ENCODE results near the gene HAPLN1.
A peak's percentile ranks its signal among the peaks of the same experiment; 100 is the strongest.
"Not testable (repeated sequence)": the region's sequence is repeated elsewhere in the genome, so short reads cannot be mapped to it uniquely, and the experiment has no call there.

HAPLN1 gene

DNA sequence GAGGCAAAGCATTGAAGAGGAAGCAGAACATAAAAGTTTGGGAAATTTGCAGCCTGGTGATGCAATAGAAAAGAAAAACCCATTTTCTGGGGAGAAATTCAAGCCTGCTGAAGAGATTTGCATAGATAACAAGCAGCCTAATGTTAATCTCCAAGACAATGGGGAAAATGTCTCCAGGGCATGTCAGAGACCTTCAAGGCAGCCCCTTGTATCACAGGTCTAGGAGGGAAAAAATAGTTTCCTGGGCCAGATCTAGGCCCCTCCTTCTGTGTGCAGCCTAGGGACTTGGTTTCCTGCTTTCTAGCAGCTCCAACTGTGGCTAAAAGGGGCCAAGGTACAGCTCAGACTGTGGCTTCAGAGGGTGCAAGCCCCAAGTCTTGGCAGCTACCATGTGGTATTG is 14.4 kb upstream of the HAPLN1 start:
- not testable (repeated sequence) for H3K4me1 ChIP-seq (ENCODE audit: control insufficient read depth, insufficient read depth, low read length); H3K36me3 ChIP-seq (ENCODE audit: control insufficient read depth, insufficient read depth, low read length); H3K4me3 ChIP-seq (ENCODE audit: low read length); H3K27me3 ChIP-seq (ENCODE audit: control insufficient read depth, insufficient read depth, low read length); H3K9ac ChIP-seq (ENCODE audit: low read length); H3K27ac ChIP-seq (ENCODE audit: low read depth, low read length)

DNA sequence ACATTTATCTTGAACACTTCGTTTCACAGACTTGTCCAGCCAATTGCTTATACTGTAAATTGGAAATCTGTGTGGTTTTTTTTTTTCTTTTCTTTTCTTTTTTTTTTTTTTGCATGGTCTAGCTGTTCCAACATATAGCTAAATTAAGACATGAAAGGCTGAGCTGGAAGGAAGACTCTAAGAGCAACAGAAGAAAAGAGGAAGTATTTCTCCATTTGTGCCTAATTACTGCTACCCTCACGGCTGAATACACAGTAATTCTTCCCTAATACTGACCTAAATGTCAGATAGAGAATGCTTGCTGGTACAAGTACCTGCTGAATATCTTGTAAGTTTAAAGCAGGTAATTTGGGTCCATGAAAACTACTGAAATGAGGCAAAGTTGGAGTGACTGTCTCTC is 11.0 kb upstream of the HAPLN1 start:
- Histone ChIP-seq H3K27ac (ENCODE audit: low read depth, low read length) (no peak overlapping the region), H3K4me1 (ENCODE audit: control insufficient read depth, insufficient read depth, low read length) (no peaks in the 10 kb centered on the region), H3K4me3 (ENCODE audit: low read length) (no peak overlapping the region), H3K27me3 (ENCODE audit: control insufficient read depth, insufficient read depth, low read length) (no peaks in the 10 kb centered on the region), H3K36me3 (ENCODE audit: control insufficient read depth, insufficient read depth, low read length) (no peaks in the 10 kb centered on the region), H3K9ac (ENCODE audit: low read length) (no peak overlapping the region)

DNA sequence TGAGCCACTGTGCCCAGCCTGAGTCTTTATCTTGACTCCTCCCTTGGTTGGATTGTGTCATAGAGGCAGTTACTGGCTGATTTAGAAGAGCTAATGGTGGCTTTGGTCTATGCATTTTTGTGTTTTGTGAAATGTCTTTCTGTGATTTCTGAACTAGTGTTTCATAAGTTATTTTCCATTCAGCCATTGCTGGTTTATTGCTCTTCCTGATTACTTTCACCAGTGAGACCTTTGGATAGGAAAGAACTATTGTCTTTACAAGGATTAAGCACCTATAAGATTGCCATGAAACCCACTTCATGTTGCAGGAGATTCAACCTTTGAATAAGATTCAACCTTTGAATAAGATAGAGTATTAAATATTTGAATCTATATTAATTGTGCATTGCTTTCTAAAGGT is 8.7 kb upstream of the HAPLN1 start:
- Histone ChIP-seq H3K9ac (ENCODE audit: low read length) (no peak overlapping the region), H3K36me3 (ENCODE audit: control insufficient read depth, insufficient read depth, low read length) (no peaks in the 10 kb centered on the region), H3K4me3 (ENCODE audit: low read length) (no peak overlapping the region), H3K27ac (ENCODE audit: low read depth, low read length) (no peak overlapping the region), H3K4me1 (ENCODE audit: control insufficient read depth, insufficient read depth, low read length) (no peaks in the 10 kb centered on the region), H3K27me3 (ENCODE audit: control insufficient read depth, insufficient read depth, low read length) (no peaks in the 10 kb centered on the region)

DNA sequence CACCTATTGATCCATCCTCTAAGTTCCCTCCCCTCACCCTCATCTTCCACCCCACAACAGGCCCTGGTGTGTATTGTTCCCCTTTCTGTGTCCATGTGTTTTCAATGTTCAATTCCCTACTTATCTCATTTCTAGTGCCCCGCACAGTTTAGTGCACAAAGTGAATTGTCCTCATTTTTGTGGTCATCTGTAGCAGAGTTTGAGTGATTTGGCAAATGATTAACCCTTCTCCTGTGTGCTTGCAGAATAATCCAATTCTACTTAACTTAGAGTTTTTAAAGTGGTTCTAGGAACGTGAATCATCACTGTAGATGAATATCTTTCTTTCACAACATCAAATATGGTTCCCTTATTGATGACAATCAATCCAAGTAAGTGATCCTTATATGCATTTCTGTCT is 6.3 kb upstream of the HAPLN1 start:
- Histone ChIP-seq H3K36me3 (ENCODE audit: control insufficient read depth, insufficient read depth, low read length) (no peaks in the 10 kb centered on the region), H3K4me1 (ENCODE audit: control insufficient read depth, insufficient read depth, low read length) (no peaks in the 10 kb centered on the region), H3K27ac (ENCODE audit: low read depth, low read length) (no peak overlapping the region), H3K9ac (ENCODE audit: low read length) (no peak overlapping the region), H3K4me3 (ENCODE audit: low read length) (no peak overlapping the region), H3K27me3 (ENCODE audit: control insufficient read depth, insufficient read depth, low read length) (no peaks in the 10 kb centered on the region)

DNA sequence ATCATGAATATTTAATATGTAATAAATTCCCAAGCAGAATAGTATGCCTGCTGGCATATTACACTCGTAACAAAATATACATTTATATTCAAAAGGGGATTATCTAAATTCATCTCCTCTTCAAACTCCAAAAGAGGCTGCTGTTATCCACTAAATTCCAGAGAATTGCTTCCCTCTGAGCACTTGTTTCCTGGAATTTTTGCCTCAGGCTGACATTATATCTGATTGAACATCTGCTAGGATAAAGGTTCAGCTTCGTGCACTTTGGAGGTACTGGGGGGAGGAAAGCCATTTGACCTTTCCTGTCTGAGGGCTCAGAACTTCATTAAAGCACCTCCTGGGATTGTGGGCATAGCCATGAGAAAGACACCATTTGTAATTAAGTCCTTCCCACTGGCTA is 4.3 kb upstream of the HAPLN1 start:
- Histone ChIP-seq H3K27ac (ENCODE audit: low read depth, low read length) (no peak overlapping the region), H3K4me1 (ENCODE audit: control insufficient read depth, insufficient read depth, low read length) (no peaks in the 10 kb centered on the region), H3K27me3 (ENCODE audit: control insufficient read depth, insufficient read depth, low read length) (no peaks in the 10 kb centered on the region), H3K9ac (ENCODE audit: low read length) (no peak overlapping the region), H3K36me3 (ENCODE audit: control insufficient read depth, insufficient read depth, low read length) (no peaks in the 10 kb centered on the region), H3K4me3 (ENCODE audit: low read length) (no peak overlapping the region)

DNA sequence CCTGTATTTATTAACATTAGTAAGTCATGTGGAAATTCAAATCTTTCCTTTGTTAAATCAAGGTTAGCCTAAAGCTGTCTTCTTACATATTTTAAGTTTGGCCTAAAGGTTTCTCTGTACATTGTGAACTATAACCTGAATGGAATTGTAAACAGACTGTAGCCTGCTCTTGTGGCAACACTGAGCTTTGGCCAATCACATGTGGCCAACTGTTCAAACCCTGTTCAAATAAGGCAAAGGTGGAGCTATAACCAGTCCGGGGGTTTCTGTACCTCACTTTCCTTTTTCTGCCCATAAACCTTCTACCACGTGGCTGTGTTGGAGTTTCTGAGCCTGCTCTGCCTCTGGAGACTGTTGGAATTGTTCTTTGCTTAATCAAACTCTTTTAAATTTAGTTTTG is 3.3 kb upstream of the HAPLN1 start:
- no peaks in the 10 kb centered on the region for H3K27me3 ChIP-seq (ENCODE audit: control insufficient read depth, insufficient read depth, low read length)
- no peak overlapping the region for H3K4me3 ChIP-seq (ENCODE audit: low read length)
- H3K27ac ChIP-seq (ENCODE audit: low read depth, low read length), result no peak overlapping the region
- H3K4me1 ChIP-seq (ENCODE audit: control insufficient read depth, insufficient read depth, low read length), result no peaks in the 10 kb centered on the region
- no peak overlapping the region for H3K9ac ChIP-seq (ENCODE audit: low read length)
- H3K36me3 ChIP-seq (ENCODE audit: control insufficient read depth, insufficient read depth, low read length), result no peaks in the 10 kb centered on the region

DNA sequence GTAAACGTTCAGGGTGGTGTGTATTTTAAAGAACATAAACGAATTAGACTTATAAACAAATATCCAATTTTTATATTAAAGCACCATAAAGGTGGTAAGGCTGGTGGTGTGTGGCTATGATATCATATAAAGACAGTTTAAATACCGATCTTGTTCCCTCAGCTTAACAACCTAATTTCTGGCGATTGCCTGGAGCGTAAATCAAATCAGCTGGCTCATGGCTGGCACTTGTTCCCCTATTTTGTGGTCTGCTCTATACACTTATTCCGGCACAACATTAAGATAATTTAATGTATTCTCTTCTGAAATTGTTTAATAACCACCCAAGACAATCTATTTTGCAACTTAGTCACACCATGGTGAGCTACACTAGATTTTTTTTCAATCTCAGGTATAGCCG is 2.4 kb upstream of the HAPLN1 start:
- Histone ChIP-seq H3K27me3 (ENCODE audit: control insufficient read depth, insufficient read depth, low read length) (no peaks in the 10 kb centered on the region), H3K9ac (ENCODE audit: low read length) (no peak overlapping the region), H3K4me1 (ENCODE audit: control insufficient read depth, insufficient read depth, low read length) (no peaks in the 10 kb centered on the region), H3K4me3 (ENCODE audit: low read length) (no peak overlapping the region), H3K36me3 (ENCODE audit: control insufficient read depth, insufficient read depth, low read length) (no peaks in the 10 kb centered on the region), H3K27ac (ENCODE audit: low read depth, low read length) (no peak overlapping the region)

DNA sequence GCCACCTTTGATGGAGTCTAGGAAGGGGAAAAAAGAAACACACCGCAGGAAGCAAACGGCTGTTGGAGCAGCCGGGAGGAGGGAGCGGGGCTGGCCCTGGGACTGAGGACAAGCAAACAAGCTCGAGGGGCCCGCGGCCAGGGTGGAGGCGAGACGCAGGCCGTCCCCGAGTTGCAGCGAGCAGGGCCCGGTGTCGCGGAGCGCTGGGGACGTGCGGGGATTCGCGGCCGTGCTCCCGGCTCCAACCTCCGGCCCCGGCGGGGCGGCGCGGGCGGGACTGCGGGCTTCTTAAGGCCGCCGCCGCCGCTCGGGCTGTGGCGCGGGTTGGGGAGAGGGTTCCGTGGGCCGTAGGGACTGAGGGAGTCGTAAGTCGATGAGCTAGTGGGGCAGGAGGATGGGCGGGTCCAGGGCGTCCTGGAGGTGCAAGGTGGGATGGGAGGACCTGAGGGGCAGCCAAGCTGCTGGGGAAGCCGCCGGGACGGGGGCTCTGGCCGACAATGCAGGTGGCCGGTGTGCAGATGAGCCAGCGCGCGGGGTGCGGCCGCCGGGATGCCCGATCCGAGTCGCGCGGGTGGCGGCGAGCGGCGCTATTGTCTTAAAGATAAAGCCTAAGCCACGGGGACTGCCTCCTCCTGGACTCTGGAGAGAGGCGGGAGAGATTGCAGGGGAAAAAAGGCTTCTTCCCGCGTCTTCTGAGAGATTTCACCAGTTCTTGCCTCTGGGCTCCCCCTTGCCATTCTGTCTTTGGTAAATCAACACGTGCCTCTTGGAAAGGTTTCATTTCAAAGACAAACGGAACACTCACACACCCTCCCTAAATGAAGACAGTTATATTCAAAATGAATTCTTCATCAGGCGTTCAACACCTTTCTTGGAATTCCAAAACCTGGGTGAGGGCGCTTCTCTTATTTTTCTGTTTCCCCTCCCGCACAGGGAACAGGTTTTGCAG is 1.6 kb upstream of the HAPLN1 start:
- Histone ChIP-seq H3K4me1 (ENCODE audit: control insufficient read depth, insufficient read depth, low read length) (no peaks in the 10 kb centered on the region), H3K27ac (ENCODE audit: low read depth, low read length) (no peak overlapping the region), H3K27me3 (ENCODE audit: control insufficient read depth, insufficient read depth, low read length) (no peaks in the 10 kb centered on the region), H3K9ac (ENCODE audit: low read length) (no peak overlapping the region), H3K36me3 (ENCODE audit: control insufficient read depth, insufficient read depth, low read length) (no peaks in the 10 kb centered on the region), H3K4me3 (ENCODE audit: low read length) (peak overlapping the region; percentile 71)

DNA sequence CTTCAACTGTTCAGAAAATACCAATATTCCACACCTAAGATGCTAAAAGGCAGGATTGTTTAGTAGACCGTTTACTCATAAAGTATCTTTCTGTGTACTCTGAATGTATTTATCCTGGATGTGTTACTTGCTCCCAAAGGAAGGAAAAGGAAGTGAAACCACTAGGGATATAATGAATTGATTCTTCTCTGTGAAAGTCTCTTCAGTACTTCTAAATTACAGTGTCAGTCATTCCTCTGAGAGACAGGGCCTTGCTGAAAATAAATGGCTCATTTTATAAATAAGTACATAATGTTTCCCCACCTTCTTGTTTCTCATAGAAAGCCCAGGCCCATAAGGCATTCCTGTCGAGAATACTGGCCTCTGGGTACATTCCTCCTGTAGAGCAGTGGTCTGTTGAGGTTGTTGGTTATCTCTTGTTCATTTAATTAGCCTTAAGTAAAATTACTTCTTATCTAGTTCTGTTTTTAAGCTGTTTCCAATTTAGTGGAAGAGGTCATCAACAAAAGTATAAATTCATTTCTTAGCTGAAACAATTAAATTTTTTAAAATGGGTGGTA is 1.6 kb downstream of the HAPLN1 start:
- H3K27ac ChIP-seq (ENCODE audit: low read depth, low read length), result no peak overlapping the region

DNA sequence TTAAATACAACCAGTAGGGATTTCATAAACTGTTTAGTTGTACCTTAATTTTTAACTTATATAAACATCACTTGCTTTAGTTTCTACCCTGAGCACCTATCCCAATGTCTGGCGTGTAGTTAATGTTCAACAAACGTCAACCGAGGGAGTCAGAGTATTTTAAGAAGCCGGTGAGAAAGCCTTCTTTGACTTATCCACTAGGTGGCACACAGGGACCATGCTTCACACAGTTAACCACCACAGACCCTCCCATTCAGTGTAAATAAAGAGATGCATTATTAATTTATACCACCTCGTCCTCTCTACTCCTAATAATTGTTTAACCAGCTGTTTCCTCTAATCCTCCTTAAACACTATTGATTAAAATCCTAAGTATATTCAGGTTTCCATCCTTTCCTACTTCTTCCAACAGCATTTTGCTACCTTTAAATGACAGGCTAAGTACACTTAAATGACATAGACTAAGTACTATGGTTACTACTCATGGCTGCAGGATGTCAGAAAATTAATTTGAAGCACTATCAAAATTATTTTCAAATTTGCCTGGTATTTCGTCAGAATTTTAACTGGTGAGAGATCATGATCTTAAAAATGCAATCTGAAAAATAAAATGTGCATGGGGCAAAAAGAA is 2.3 kb downstream of the HAPLN1 start:
- Histone ChIP-seq H3K4me3 (ENCODE audit: low read length) (no peak overlapping the region), H3K36me3 (ENCODE audit: control insufficient read depth, insufficient read depth, low read length) (no peaks in the 10 kb centered on the region), H3K27me3 (ENCODE audit: control insufficient read depth, insufficient read depth, low read length) (no peaks in the 10 kb centered on the region), H3K4me1 (ENCODE audit: control insufficient read depth, insufficient read depth, low read length) (no peaks in the 10 kb centered on the region), H3K27ac (ENCODE audit: low read depth, low read length) (no peak overlapping the region), H3K9ac (ENCODE audit: low read length) (no peak overlapping the region)

More for the DNA sequence above, 1.6 kb downstream of the HAPLN1 start:
- H3K9ac ChIP-seq (ENCODE audit: low read length), result no peak overlapping the region
- H3K4me1 ChIP-seq (ENCODE audit: control insufficient read depth, insufficient read depth, low read length), result no peaks in the 10 kb centered on the region
- H3K4me3 ChIP-seq (ENCODE audit: low read length), result no peak overlapping the region
- no peaks in the 10 kb centered on the region for H3K27me3 ChIP-seq (ENCODE audit: control insufficient read depth, insufficient read depth, low read length)
- no peaks in the 10 kb centered on the region for H3K36me3 ChIP-seq (ENCODE audit: control insufficient read depth, insufficient read depth, low read length)

DNA sequence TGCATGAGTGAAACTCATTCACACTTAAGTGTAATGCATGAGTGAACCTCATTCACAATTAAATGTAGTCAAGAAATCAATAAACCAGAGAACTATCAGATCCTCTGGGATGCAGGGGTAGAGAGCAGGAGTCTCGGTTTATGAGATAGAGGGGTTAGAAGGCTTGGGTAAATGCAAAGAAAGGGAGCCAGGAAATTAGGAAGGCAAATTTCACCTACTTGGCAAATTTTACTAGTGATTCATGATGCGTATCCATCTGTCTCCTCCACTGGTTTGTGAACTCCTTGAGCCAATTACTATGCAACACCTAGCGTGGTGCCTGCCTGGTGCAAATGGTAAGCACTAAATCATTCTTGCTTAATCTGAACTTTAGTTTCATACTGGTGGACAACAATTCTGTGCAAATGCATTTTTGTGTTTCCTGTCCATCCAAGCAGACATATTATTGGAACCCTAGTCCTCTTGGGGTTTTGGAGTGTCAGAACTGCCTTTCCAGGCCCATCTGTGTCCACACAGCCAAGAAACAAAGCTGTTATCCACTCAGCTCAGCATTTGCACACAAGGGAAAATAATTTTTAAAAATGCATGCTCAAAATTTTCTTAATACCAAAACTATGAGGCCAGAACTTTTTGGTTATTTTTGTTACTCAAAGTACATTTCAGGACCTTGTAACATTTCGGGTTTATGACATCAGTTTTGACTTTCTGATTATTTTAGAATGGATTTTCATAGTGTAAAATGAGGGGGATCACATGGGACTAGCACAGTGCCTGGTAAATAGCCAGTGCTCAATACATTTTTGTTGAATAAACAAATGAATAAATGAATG is 5.2 kb downstream of the HAPLN1 start:
- Histone ChIP-seq H3K36me3 (ENCODE audit: control insufficient read depth, insufficient read depth, low read length) (no peaks in the 10 kb centered on the region), H3K27me3 (ENCODE audit: control insufficient read depth, insufficient read depth, low read length) (no peaks in the 10 kb centered on the region), H3K4me1 (ENCODE audit: control insufficient read depth, insufficient read depth, low read length) (no peaks in the 10 kb centered on the region), H3K27ac (ENCODE audit: low read depth, low read length) (no peak overlapping the region), H3K9ac (ENCODE audit: low read length) (no peak overlapping the region), H3K4me3 (ENCODE audit: low read length) (no peak overlapping the region)

DNA sequence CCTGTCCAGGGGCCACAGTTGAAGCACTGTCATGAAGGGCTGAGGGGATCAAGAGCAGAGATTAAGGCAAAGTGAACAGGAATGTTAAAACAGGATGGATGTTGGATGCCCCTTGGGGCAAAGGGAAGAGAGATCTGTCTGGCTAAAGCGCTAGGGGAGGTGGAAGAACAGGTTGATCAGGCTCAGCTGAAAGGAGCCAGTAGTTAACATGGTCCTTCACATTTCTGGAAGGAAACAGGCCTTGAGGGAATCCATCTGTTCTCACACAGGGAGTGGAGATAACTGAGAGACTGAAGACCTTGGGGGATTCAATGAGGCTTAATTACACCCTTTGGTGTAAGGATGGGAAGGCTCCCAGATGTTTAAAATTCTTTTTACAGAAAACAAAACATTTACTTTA is 5.8 kb downstream of the HAPLN1 start:
- Histone ChIP-seq H3K9ac (ENCODE audit: low read length) (no peak overlapping the region), H3K4me1 (ENCODE audit: control insufficient read depth, insufficient read depth, low read length) (no peaks in the 10 kb centered on the region), H3K4me3 (ENCODE audit: low read length) (no peak overlapping the region), H3K27me3 (ENCODE audit: control insufficient read depth, insufficient read depth, low read length) (no peaks in the 10 kb centered on the region), H3K27ac (ENCODE audit: low read depth, low read length) (no peak overlapping the region), H3K36me3 (ENCODE audit: control insufficient read depth, insufficient read depth, low read length) (no peaks in the 10 kb centered on the region)
